ENCODE measurements around the gene OSTF1. TPM values are rescaled to one million over a fixed set of nuclear protein-coding genes. Genes with fewer than 3 reads are reported as not detected.

Gene OSTF1
- total and polyA plus RNA-seq, 2 experiments from 2014 or later: 15.6 to 24.0 TPM

GRCh38 chr9:75105841-75106240 lies 17.5 kb downstream of the OSTF1 start (continued):
- TF ChIP-seq ZNF462 (CRISPR knock-in tag; IDR thresholded peaks at IDR 0.05) (no peak), CREB1 (CRISPR knock-in tag; IDR thresholded peaks at IDR 0.05; ENCODE audit: low read depth) (no peak), STAT1 (IDR thresholded peaks at IDR 0.05; ENCODE audit: unreplicated experiment) (no peak), CTCF (conservative IDR thresholded peaks at IDR 0.05; ENCODE audit: low read depth in 2 of 2) (no peak), ZNF331 (CRISPR knock-in tag; IDR thresholded peaks at IDR 0.05; ENCODE audit: low read depth) (no peak), EZH2phosphoT487 (IDR thresholded peaks at IDR 0.05; ENCODE audit: unreplicated experiment) (no peak), ZNF114 (CRISPR knock-in tag; IDR thresholded peaks at IDR 0.05) (no peak), ETS1 (IDR thresholded peaks at IDR 0.05) (no peak)
